Activated naive CD8-positive, alpha-beta T cell treated with anti-CD3 and anti-CD28 coated beads, Interleukin-2, amount 10 ng/mL, durations not matched to agents 7 days and 5 days (primary cell): ENCODE results near the gene C3. TPM values are rescaled to one million over a fixed set of nuclear protein-coding genes. Genes with fewer than 3 reads are reported as not detected.

ENCODE experiments used
- ATAC-seq: fragments of 150-1000 bp; cut with Tn5 transposase; one replicate; pipeline ENCODE4 v1.10.0; 2021; ENCODE audit warnings: low read depth, moderate library complexity
- POLR2A ChIA-PET: fragments of 350-600 bp; sonication (Branson Sonifier 250); formaldehyde crosslinking; loops from one replicate; lab custom pipeline; 2021; ENCODE audit warnings: antibody characterized with exemption; lab: Charles Lee
- DNase-seq: peaks from one replicate; pipeline ENCODE4 v3.0.0; 2021
- H3K27ac Mint-ChIP-seq: one replicate; pipeline ENCODE4 v1.8.0; 2022; ENCODE audit warnings: mild to moderate bottlenecking, mixed read lengths
- H3K27me3 Mint-ChIP-seq: one replicate; pipeline ENCODE4 v1.8.0; 2022; ENCODE audit warnings: mild to moderate bottlenecking, moderate library complexity, mixed read lengths
- H3K36me3 Mint-ChIP-seq: one replicate; pipeline ENCODE4 v1.8.0; 2021; ENCODE audit warnings: mild to moderate bottlenecking, mixed read lengths
- H3K4me1 Mint-ChIP-seq: one replicate; pipeline ENCODE4 v1.8.0; 2021; ENCODE audit warnings: mixed read lengths
- H3K4me3 Mint-ChIP-seq: one replicate; pipeline ENCODE4 v1.8.0; 2022; ENCODE audit warnings: mild to moderate bottlenecking, moderate library complexity, mixed read lengths
- H3K9me3 Mint-ChIP-seq: one replicate; pipeline ENCODE4 v1.8.0; 2021; ENCODE audit warnings: mixed read lengths
- total RNA-seq, 2 experiments: library from RNA; stranded (reverse); gene quantifications; one replicate each; pipeline ENCODE4 v1.2.3, GENCODE V29; 2021

Gene C3
- total RNA-seq, 2 experiments from 2014 or later: 2.0 to 2.1 TPM

- H3K9me3 Mint-ChIP-seq: peaks cover 5% of the 10 kb centered on the region
- H3K27ac Mint-ChIP-seq: peak overlapping the region; percentile 12
- ATAC-seq: no peak
- peaks cover 12% of the 10 kb centered on the region for H3K4me1 Mint-ChIP-seq
- H3K4me3 Mint-ChIP-seq: no peak overlapping the region
- no peak for DNase-seq
- peaks cover 2% of the 10 kb centered on the region for H3K36me3 Mint-ChIP-seq
- peaks cover 7% of the 10 kb centered on the region for H3K27me3 Mint-ChIP-seq
- POLR2A ChIA-PET: no interaction called here
These were observed 24.1 kb downstream of the C3 start for GRCh38 chr19:6696239-6696820.

DNA sequence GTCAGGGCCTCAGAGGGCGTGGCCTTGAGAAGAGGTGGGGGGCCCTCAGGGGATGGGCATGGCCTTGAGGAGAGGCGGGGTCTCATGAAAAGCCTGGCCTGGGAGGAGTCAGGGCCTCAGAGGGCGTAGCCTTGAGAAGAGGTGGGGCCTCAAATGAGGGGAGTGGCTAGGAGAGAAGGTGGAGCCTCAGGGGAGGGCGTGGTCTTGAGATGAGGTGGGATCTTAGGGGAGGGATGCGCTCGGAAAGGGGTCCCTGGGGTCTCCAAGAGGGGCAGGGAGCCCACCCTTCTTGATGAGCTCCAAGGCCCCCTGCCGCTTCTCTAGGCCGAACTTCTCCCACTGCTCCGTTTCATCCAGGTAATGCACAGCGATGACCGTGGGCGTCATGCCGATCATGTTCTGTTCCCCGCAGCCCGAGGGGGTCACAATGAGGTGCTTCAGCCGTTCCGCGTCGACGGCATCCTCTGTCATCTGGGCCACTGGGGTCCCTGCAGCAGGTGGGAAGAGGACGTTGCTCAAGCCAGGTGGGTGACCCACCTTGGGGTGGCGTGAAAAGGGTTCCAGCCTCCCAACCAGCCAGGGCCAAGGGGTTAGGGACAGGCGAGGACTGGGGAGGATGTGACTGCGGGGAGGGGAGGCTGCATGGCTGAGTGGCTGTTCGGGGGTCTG, 26.2 kb downstream of the C3 start:
- H3K27me3 Mint-ChIP-seq: peaks cover 7% of the 10 kb centered on the region
- no peak for DNase-seq
- no peak overlapping the region for H3K4me3 Mint-ChIP-seq
- ATAC-seq: no peak
- H3K27ac Mint-ChIP-seq: no peak overlapping the region
- peaks cover 5% of the 10 kb centered on the region for H3K9me3 Mint-ChIP-seq
- H3K4me1 Mint-ChIP-seq: peaks cover 12% of the 10 kb centered on the region
- POLR2A ChIA-PET: no interaction called here
- H3K36me3 Mint-ChIP-seq: peaks cover 2% of the 10 kb centered on the region

DNA sequence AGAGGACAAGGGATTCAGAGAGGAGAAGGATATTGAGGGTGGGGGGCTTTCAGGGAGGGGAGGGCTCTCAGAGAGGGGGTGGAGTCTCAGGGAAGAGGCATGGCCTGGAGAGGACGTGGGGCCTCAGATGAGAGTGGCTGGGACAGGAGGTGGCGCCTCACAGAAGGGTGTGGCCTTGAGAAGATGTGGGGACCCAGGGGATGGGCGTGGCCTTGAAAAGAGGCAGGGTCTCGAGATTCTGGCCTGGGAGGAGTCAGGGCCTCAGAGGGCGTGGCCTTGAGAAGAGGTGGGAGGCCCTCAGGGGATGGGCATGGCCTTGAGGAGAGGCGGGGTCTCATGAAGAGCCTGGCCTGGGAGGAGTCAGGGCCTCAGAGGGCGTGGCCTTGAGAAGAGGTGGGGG, 26.8 kb downstream of the C3 start:
- H3K27me3 Mint-ChIP-seq: peaks cover 7% of the 10 kb centered on the region
- no peak for DNase-seq
- H3K27ac Mint-ChIP-seq: no peak overlapping the region
- peaks cover 3% of the 10 kb centered on the region for H3K36me3 Mint-ChIP-seq
- no peak for ATAC-seq
- peaks cover 13% of the 10 kb centered on the region for H3K4me1 Mint-ChIP-seq
- POLR2A ChIA-PET: no interaction called here
- H3K9me3 Mint-ChIP-seq: peaks cover 8% of the 10 kb centered on the region
- H3K4me3 Mint-ChIP-seq: no peak overlapping the region

DNA sequence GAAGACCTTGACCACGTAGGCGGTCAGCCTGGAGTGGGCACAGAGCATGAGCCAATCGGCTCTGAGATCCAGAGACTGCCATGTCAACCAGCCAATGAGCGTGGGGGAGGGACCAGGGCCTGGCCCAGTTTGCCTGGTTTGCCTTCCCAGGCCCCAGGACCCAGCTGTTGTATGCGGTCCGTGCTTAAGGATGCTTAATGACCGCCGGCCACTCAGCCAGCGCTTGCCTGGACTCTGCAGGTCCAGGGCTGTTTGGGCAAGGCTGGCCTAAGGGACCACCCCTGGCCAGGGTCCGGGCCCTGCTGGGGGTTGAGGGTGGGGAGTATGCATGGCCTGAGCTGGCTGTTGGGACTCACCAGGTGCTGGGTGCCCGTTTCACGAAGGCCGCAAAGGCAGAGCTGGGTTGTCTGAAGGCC, 27.4 kb downstream of the C3 start:
- Mint-ChIP-seq H3K4me1 (peaks cover 15% of the 10 kb centered on the region), H3K36me3 (peaks cover 2% of the 10 kb centered on the region), H3K27ac (no peak overlapping the region), H3K27me3 (peaks cover 5% of the 10 kb centered on the region), H3K9me3 (peaks cover 8% of the 10 kb centered on the region), H3K4me3 (no peak overlapping the region)
- POLR2A ChIA-PET: no interaction called here
- no peak for ATAC-seq
- DNase-seq: no peak

DNA sequence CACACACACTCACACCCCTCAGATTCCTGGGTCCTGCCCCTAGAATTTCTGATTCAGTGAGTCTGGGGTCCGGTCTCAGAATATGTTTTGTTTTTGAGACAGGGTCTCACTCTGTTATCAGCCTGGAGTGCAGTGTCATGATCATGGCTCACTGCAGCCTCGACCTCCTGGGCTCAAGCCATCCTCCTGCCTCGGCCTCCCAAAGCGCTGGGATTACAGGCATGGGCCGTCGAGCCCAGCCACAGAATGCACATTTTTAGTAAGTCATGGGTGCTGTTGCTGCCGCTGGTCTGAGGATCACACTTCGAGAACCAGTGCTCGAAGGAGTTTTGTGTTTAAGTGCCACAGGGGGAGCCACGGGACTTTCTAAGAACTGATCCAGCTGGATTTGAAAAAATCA, 28.4 kb downstream of the C3 start:
- Mint-ChIP-seq H3K36me3 (peaks cover 2% of the 10 kb centered on the region), H3K9me3 (peaks cover 8% of the 10 kb centered on the region), H3K27me3 (peaks cover 4% of the 10 kb centered on the region), H3K27ac (no peak overlapping the region), H3K4me1 (peaks cover 10% of the 10 kb centered on the region), H3K4me3 (no peak overlapping the region)
- POLR2A ChIA-PET: no interaction called here
- no peak for ATAC-seq
- DNase-seq: no peak

DNA sequence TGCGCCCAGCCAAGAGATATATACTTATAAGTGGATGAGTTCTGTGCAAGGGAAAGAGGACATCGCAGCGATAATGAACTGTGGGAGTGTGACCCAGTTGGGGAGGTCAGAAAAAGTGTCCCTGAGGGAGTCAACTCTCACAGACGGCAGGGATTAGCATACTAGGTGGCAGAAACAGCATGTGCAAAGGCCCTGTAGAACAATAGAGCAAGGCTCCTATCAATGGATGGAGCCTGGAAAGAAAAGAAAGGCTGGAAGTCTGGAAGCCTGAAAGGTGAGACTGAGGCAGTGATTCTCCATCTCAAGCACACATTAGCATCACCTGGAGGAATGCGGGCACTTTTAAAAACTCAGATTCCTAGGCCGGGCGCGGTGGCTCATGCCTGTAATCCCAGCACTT, 29.1 kb downstream of the C3 start:
- ATAC-seq (no peak), DNase-seq (no peak)
- H3K4me1 Mint-ChIP-seq: peaks cover 6% of the 10 kb centered on the region
- no peak overlapping the region for H3K4me3 Mint-ChIP-seq
- H3K27me3 Mint-ChIP-seq: peaks cover 4% of the 10 kb centered on the region
- H3K36me3 Mint-ChIP-seq: peaks cover 2% of the 10 kb centered on the region
- H3K27ac Mint-ChIP-seq: peak overlapping the region; percentile 43
- H3K9me3 Mint-ChIP-seq: peaks cover 8% of the 10 kb centered on the region
- POLR2A ChIA-PET: no interaction called here

GRCh38 chr19:6690160-6690885, 30.1 kb downstream of the C3 start:
- H3K9me3 Mint-ChIP-seq: peaks cover 8% of the 10 kb centered on the region
- peaks cover 2% of the 10 kb centered on the region for H3K36me3 Mint-ChIP-seq
- H3K4me1 Mint-ChIP-seq: peaks cover 6% of the 10 kb centered on the region
- DNase-seq (no peak), ATAC-seq (no peak)
- H3K4me3 Mint-ChIP-seq: no peak overlapping the region
- no peak overlapping the region for H3K27ac Mint-ChIP-seq
- POLR2A ChIA-PET: no interaction called here
- H3K27me3 Mint-ChIP-seq: peaks cover 4% of the 10 kb centered on the region

DNA sequence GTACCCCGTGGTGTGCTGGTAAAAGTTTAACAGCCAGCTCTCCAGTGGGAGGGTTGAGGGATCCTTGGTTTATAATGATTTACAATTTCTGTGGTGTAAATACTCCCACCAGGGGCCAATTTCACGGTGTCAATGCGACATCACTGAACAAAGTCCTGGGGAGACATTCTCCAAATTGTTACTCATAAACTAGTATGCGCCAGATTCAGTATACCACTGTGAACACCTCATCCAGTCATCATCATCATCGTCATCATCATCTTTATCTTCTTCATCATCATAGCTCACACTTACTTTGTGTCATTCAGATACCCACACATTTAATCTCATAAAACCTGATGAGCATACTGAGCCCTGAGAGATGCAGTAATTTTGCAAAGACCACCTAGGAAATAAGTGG, 33.3 kb downstream of the C3 start:
- POLR2A ChIA-PET: no interaction called here
- Mint-ChIP-seq H3K4me1 (peaks cover 6% of the 10 kb centered on the region), H3K9me3 (peaks cover 8% of the 10 kb centered on the region), H3K4me3 (no peak overlapping the region), H3K27me3 (peaks cover 2% of the 10 kb centered on the region), H3K36me3 (peaks cover 2% of the 10 kb centered on the region), H3K27ac (no peak overlapping the region)
- DNase-seq: no peak
- ATAC-seq: no peak

GRCh38 chr19:6686628-6686975, 33.8 kb downstream of the C3 start:
- Mint-ChIP-seq H3K4me3 (no peak overlapping the region), H3K27me3 (peaks cover 7% of the 10 kb centered on the region), H3K36me3 (peaks cover 2% of the 10 kb centered on the region), H3K9me3 (peaks cover 8% of the 10 kb centered on the region), H3K4me1 (peaks cover 6% of the 10 kb centered on the region), H3K27ac (no peak overlapping the region)
- ATAC-seq (no peak), DNase-seq (no peak)
- POLR2A ChIA-PET: no interaction called here

GRCh38 chr19:6685962-6686627, 34.4 kb downstream of the C3 start:
- Mint-ChIP-seq H3K4me1 (peaks cover 6% of the 10 kb centered on the region), H3K27me3 (peaks cover 11% of the 10 kb centered on the region), H3K9me3 (peaks cover 8% of the 10 kb centered on the region), H3K36me3 (peaks cover 2% of the 10 kb centered on the region), H3K4me3 (no peak overlapping the region), H3K27ac (no peak overlapping the region)
- no peak for DNase-seq
- POLR2A ChIA-PET: no interaction called here
- no peak for ATAC-seq

DNA sequence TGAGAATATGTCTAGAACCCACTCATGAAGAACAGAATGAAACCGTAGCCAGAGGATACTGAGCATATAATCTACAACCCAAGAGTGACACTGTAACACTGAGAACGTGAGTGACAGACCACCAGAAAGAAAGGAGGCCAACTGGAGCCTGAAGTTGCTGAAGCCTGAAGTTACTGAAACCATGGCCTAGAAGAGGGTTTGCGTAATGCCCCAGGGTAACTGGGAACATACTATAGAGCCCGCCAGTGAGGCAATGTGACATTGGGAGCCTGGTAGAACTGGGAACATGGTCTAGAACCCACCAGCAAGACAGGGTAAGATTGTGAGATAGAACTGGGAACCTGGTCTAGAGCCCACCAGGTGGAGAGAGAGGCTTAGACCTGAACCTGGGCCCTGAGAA, 35.0 kb downstream of the C3 start:
- no peak overlapping the region for H3K27ac Mint-ChIP-seq
- peaks cover 13% of the 10 kb centered on the region for H3K27me3 Mint-ChIP-seq
- no peak for ATAC-seq
- no peak for DNase-seq
- H3K9me3 Mint-ChIP-seq: peaks cover 8% of the 10 kb centered on the region
- H3K4me3 Mint-ChIP-seq: no peak overlapping the region
- H3K4me1 Mint-ChIP-seq: peaks cover 8% of the 10 kb centered on the region
- POLR2A ChIA-PET: no interaction called here
- H3K36me3 Mint-ChIP-seq: peaks cover 4% of the 10 kb centered on the region

GRCh38 chr19:6683971-6684370, 36.5 kb downstream of the C3 start:
- Mint-ChIP-seq H3K4me3 (no peak overlapping the region), H3K27me3 (peaks cover 13% of the 10 kb centered on the region), H3K36me3 (peaks cover 6% of the 10 kb centered on the region), H3K27ac (no peak overlapping the region), H3K4me1 (peaks cover 12% of the 10 kb centered on the region), H3K9me3 (peaks cover 8% of the 10 kb centered on the region)
- ATAC-seq (no peak), DNase-seq (no peak)
- POLR2A ChIA-PET: no interaction called here

- H3K4me1 Mint-ChIP-seq: peaks cover 22% of the 10 kb centered on the region
- peaks cover 15% of the 10 kb centered on the region for H3K27me3 Mint-ChIP-seq
- no peak overlapping the region for H3K4me3 Mint-ChIP-seq
- POLR2A ChIA-PET: no interaction called here
- no peak for ATAC-seq
- peaks cover 8% of the 10 kb centered on the region for H3K9me3 Mint-ChIP-seq
- no peak overlapping the region for H3K27ac Mint-ChIP-seq
- H3K36me3 Mint-ChIP-seq: peaks cover 3% of the 10 kb centered on the region
- DNase-seq: no peak
These were observed 37.8 kb downstream of the C3 start for GRCh38 chr19:6682607-6683128.
